NCI-H1092 treated with DMSO at 0.1 percent for 48 hours (cell line): ENCODE results near the gene PARP15.
"Not testable (repeated sequence)": the region's sequence is repeated elsewhere in the genome, so short reads cannot be mapped to it uniquely, and the experiment has no call there.

Experiments
- DNase-seq: peaks from one replicate; lab custom pipeline; 2025; lab: John Stamatoyannopoulos, UW

The PARP15 gene

GRCh38 chr3:122668930-122669730 lies 91.7 kb downstream of the PARP15 start:
- no peak for DNase-seq

GRCh38 chr3:122671553-122671952 lies 94.1 kb downstream of the PARP15 start:
- DNase-seq, result no peak

- no peak for DNase-seq
These were observed 96.9 kb downstream of the PARP15 start for GRCh38 chr3:122674339-122674738.

DNA sequence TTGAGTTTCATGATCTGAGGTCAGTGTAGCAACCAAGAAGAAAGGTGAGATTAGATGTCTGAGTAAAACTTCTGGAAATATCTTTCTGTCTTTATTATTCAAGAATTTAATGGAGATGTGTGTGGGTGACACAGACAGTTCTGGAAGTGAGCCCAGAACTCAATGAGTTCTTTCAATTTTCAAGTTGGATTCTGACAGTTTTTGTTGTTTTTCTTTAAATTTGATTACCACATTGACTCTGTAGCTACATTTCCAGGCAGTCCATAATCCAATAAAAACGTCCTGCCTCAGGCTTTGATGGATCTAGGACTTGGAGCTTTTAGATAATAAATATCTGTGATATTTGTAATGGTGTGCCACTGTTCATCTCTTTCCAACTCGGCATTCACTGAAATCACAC lies 99.3 kb downstream of the PARP15 start:
- DNase-seq, result no peak

GRCh38 chr3:122677216-122677615 lies 99.8 kb downstream of the PARP15 start:
- no peak for DNase-seq

DNA sequence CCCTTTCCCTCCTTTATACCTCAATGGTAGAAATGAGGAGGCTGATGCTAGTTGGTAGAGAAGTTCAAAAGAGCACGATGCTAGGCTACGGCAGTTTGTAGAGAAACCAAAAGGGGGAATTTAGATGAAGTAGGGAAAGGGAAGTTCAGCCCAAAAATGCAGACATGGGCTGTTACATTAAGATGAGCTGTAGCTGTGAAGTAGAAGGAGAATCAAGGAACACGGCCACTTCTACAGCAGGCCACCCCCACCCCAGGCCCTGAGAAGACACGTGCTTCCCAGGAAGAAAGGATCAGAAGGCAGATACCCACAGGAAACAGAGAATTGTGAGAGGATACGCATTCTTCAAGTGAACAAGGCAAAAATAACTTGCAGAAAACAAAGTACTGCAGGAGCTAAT lies 101.1 kb downstream of the PARP15 start:
- DNase-seq, result no peak

DNA sequence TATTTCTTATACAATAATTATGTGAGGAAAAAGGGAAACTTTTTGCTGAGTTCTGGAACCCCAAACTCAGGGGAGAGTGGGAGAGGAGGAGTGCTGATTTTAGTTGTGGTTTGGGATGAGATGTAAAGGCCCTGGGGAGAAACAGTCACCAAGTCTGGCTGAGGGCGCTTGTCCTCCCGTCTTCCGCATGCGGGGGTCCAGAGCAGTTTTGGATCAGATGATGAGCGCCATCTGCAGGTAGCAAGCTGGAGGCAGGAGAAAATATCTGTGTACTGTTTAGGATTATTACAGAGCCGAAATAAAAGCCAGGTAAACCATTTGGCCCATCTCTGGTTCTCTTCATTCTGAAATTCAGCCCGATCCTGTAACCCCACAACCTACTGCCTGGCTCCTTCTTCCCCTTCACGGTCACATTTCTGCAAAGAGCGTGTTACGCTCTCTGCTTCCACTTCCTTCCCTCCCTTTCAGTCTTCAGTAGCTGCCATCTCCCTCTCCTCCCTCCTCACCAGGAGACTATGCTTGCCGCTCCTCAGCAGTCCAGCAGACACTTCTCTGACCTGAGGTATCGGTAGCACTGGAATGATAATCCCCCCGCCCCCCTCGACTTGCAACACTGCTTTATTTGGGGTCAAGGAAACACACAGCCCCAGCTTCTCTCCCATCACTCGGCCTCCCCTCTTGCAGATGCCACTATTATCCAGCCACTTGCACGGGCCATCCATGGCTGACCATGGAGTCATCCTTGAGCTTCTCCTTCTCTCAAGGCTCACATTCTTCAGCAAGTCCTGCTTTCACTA lies 101.8 kb downstream of the PARP15 start:
- DNase-seq, result peak; percentile 69

- peak; percentile 22 for DNase-seq
These were observed 102.5 kb downstream of the PARP15 start for GRCh38 chr3:122679882-122680474.

DNA sequence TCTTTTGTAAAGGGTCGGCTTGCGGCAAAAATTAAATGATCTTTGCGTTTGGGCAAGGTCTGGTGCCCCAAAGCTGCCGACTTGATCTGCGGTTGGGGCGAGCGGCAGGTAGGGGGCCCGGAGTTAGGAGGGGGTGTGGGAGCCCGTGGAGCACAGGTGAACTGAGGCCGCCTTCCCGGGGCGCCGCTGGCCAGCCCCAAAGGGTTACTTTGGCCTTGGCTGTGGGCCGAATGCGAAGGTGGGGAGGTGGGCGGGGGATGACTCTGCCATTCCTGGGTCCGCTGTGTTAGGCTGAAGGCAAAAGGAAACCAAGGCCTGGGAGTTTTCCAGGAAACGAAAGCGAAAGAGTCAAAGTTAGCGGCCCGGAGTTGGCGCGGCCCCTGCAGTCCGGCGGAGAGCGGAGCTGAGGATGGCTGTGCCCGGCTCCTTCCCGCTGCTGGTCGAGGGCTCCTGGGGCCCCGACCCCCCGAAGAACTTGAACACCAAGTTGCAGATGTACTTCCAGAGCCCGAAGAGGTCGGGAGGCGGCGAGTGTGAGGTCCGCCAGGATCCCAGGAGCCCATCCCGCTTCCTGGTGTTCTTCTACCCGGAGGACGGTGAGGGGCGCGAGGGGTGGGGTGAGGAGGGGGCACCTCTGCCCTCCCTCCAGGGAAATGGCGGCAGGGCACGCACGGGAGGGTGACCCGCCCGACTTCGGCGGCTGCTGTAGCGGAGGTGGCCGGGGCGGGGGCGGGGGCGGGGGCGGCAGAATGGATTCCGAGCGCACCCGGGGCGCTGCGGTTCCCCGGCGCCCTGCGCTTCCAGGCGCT lies 103.2 kb downstream of the PARP15 start, which contains the start of gene PARP14:
Gene PARP14, plus strand, starts transcription at position 365 of the 809 bp plus-strand sequence. Its CDS starts 45 bp downstream, at position 410.
- peak; percentile 22 for DNase-seq

DNA sequence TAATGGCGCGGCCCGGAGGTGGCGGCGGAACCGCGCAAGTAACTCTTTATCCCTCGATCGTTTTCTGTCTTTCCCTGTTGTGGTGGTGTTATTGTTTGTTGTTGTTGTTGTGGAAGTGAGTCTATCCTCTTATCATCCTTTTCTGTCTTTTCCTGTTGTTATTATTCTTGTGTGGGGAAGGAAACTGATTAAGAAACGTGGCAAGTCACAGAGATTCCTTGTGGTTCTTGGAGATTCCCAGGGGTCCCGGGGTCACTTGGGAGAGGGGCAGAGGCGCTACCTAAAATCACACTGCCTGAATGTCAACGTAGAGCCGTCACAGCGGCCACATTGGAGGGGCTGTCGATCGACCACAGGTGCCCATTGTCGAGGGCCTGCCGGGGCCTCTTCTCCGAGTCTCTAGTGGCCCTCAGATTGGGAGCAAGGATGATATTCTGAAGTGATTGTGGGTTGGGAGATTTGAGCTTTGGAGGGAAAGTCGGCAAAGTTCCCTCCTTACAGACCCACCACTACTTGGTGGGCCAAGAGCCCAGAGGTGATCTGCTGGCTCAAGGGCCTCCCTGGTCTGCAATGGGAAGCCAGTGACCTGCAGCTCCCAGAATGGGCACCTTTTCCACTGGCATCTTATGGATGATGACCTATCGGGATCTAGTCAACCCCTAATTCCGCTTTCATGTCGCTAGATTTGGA lies 104.0 kb downstream of the PARP15 start:
- DNase-seq, result no peak

DNA sequence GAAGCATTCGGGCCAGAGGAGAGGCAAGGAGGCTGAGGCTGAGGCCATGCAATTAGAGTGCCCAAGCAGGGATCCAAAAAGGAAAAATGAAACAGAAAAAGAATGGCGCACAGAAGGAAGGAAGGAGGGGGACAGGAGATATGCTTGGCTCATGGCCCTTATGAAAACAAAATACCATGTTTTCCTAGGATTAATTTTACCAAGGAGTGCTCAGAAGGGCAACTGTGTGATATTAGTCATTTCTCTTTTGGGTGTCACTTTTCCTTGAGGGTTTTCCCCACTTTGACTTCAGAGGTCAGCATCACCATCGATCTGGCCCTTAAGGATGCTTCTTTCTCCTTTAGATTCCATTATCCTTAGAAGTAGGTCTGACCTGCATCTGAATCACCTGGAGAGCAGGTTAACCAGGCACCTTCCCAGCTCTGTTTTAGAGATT lies 104.5 kb downstream of the PARP15 start:
- DNase-seq, result no peak

DNA sequence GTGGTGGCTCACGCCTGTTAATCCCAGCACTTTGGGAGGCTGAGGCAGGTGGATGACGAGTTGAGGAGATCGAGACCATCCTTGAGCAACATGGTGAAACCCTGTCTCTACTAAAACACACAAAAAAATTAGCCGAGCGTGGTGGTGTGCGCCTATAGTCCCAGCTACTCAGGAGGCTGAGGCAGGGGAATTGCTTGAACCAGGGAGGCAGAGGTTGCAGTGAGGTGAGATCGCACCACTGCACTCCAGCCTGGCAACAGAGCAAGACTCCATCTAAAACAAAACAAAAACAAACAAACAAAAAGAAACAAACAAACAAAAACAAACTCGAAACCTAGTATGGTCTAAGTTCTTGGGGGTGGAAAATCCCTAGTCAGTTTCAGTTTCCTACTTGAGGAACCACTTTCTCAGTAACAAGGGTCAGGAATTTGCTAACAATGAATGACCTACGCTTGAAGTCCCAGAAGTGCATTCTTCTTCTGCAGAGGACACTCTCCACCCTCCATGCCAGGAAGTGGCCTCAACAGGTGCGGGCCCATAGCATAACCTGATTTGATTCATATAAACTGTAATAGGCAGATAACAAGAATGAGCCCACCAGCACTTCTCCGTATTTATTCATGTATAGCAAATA lies 105.4 kb downstream of the PARP15 start:
- DNase-seq, result not testable (repeated sequence)

DNA sequence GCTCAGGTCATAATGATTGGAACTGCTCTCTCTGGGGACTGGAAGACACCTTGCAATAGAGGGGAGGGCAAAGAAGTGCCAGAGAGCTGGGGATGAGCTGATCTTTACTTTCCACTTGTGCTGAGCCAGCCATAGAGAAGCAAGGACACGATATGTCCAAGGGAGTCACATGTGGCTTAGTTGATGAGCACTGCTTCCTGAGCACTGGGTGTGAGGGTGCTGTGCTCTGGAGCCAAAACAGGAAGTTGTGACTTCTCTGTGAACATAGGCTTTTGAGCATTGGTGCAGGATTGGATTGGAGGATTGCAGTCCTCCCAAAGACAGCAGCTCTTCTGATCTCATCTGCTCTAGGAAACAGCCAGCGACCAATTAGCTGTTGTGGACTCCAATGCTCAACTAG lies 109.8 kb downstream of the PARP15 start:
- no peak for DNase-seq
